Measurements from ENCODE around the gene FCAMR.

The FCAMR gene

DNA sequence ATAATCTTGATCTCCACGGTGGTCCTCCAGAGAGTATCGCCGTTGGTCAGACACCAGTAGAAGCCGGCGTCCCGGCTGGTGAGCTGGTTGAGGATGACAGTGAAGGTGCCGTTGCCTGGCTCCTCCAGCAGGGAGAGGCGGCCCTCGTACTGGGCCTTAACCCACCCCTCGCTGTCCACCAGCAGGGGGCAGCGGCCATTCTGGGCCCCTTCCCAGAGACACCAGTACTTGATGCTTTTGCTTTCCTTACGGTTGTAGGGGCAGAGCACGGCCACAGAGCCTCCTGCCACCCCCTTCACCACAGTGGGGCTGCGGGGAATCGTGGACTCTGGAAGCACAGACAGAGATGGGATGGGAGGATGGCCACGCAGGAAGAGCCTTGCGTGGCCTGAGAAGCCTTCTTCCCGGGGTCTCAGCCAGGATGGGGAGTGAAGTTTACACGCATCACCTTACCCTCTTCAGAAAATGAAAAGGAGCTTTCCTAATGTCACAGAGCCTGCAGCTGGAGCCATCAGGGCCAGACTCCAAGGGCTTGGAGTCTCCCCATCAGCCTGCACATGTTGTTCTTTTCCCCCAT, 34.7 kb downstream of the FCAMR start:
- H3K4me3 ChIP-seq (ENCODE audit: low read depth, low read length) = no peak overlapping the region
- DNase-seq (ENCODE audit: low read depth) = no peak
- TF ChIP-seq, protein P1, sequence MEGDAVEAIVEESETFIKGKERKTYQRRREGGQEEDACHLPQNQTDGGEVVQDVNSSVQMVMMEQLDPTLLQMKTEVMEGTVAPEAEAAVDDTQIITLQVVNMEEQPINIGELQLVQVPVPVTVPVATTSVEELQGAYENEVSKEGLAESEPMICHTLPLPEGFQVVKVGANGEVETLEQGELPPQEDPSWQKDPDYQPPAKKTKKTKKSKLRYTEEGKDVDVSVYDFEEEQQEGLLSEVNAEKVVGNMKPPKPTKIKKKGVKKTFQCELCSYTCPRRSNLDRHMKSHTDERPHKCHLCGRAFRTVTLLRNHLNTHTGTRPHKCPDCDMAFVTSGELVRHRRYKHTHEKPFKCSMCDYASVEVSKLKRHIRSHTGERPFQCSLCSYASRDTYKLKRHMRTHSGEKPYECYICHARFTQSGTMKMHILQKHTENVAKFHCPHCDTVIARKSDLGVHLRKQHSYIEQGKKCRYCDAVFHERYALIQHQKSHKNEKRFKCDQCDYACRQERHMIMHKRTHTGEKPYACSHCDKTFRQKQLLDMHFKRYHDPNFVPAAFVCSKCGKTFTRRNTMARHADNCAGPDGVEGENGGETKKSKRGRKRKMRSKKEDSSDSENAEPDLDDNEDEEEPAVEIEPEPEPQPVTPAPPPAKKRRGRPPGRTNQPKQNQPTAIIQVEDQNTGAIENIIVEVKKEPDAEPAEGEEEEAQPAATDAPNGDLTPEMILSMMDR (IDR thresholded peaks at IDR 0.05; ENCODE audit: low read depth, low read length, missing control alignments) = peak; percentile 35
- in situ Hi-C loops (cut with HindIII; ENCODE audit: low sequenced_read_pairs) = no loop called here

DNA sequence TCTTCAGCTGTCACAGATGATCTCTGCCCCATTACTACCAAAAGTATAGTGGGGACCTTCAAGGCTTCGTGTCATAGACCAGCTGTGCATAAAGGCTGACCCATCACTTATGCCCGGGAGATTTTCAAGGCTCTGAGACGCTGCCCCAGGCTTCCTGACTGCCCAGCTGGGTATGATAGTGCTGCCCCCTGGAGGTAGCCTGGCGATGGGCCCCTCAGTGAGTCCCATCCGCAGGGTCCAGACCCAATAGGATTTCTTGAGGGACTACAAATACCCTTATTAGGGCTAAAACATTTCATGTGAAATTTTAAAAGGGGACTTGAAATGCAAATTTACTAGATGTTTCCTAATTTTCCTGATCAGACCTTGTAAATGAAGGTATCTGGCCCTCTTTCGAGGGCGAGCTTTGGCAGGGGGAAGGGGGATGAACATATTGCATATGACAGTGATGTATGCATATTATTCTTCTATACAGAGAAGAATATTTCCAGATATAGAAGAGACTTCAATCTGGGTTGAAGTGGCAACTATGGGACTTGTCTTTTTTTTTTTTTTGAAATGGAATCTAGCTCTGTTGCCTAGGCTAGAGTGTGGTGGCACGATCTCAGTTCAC, 36.8 kb downstream of the FCAMR start:
- DNase-seq (ENCODE audit: low read depth) = no peak
- in situ Hi-C loops (cut with HindIII; ENCODE audit: low sequenced_read_pairs) = no loop called here

DNA sequence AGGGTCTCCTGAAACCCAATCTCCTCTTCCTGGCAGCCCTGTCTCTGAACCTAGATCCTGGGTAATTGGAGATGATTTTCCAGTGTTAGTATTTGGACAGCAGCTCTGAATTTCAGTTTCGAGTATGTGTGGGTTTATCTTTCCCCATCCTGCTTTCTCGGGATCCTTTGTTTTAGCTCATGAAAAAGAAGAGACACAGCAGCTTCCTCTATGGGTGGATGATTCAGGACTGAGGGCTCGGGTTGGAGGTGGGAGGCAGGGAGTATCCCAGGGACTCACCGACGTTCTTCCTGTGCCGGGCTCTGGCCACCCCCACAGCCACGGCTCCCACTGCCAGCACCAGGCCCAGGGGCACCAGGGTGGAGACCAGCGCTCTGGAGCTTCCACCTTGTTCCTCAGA, 38.1 kb downstream of the FCAMR start:
- in situ Hi-C loops (cut with HindIII; ENCODE audit: low sequenced_read_pairs) = no loop called here
- DNase-seq (ENCODE audit: low read depth) = no peak

More for the DNA sequence above, 36.8 kb downstream of the FCAMR start:
- TF ChIP-seq, protein P1 (IDR thresholded peaks at IDR 0.05; ENCODE audit: low read depth, low read length, missing control alignments) = peak; percentile 37
- H3K4me3 ChIP-seq (ENCODE audit: low read depth, low read length) = no peak overlapping the region

DNA sequence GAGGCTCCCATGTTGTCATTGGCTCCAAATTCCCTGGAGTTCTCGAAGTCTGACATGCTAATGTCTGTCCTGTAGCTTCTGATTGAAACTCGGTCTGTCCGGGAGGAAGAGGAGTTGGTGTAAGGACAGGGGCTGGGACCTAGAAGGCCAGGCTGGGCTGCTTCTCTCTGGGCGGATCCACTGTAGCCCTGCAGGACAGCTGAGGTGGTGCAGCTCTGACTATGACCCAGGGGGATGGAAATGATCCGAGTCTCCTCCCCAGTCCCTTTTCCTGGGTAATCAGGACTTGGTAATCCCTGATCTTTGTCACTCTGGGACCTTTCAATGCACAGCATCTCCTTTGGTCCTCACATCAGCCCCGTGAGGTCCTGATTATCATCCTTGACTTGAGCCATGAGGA, 38.6 kb downstream of the FCAMR start:
- in situ Hi-C loops (cut with HindIII; ENCODE audit: low sequenced_read_pairs) = no loop called here
- TF ChIP-seq, protein P1 (IDR thresholded peaks at IDR 0.05; ENCODE audit: low read depth, low read length, missing control alignments) = peak; percentile 6
- H3K4me3 ChIP-seq (ENCODE audit: low read depth, low read length) = no peak overlapping the region
- no peak for DNase-seq (ENCODE audit: low read depth)

More for the DNA sequence above, 38.1 kb downstream of the FCAMR start:
- TF ChIP-seq, protein P1 (IDR thresholded peaks at IDR 0.05; ENCODE audit: low read depth, low read length, missing control alignments) = no peak
- no peak overlapping the region for H3K4me3 ChIP-seq (ENCODE audit: low read depth, low read length)

DNA sequence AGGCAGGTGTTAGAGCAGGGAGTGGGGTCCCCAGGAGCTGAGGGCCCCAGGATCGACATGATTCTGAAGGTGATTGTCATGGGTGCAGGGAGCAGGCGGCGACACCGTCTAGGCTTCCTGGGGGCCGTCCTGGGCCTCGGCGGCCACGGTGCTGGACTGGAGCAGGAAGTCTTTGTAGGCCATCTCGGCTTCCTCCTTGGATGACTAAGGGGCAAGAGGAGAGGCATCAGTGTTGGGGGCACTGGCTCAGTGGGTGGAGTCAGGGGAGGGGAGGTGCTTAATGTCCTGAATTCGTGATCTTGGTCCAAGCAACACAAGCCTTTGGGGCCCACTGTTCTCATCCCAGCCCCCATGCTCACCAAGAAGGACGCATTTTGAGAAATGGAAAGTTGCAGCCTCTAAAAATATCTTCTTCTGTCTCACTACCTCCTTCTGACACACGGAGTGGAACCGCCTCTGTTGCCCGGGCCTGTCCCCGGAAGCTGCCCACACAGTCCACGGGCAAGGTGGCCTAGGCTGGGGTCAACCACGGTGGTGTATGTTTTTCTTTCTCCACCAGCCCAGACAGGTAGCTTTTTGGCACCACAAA, 40.0 kb downstream of the FCAMR start:
- no peak overlapping the region for H3K4me3 ChIP-seq (ENCODE audit: low read depth, low read length)
- TF ChIP-seq, protein P1 (IDR thresholded peaks at IDR 0.05; ENCODE audit: low read depth, low read length, missing control alignments) = no peak
- no peak for DNase-seq (ENCODE audit: low read depth)
- in situ Hi-C loops (cut with HindIII; ENCODE audit: low sequenced_read_pairs) = no loop called here

DNA sequence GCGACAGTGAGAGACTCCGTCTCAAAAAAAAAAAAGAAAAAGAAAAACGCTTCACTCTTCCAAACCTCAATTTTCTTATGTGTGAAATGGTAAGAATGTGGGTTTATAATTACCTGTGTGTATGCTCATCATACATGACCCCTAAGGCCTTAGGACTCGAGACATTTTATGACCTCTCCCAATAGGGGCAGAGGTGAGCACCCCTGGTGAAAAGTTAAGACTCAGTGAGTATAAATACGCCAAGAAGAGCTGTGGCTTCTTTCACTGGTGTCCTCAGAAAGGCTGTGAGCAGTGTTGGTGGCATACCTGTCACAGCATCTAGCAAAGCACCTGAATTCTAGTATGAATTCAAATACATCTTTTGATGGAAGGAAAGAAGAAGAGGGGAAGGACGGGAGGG, 40.7 kb downstream of the FCAMR start:
- in situ Hi-C loops (cut with HindIII; ENCODE audit: low sequenced_read_pairs) = no loop called here
- TF ChIP-seq, protein P1 (IDR thresholded peaks at IDR 0.05; ENCODE audit: low read depth, low read length, missing control alignments) = no peak
- H3K4me3 ChIP-seq (ENCODE audit: low read depth, low read length) = no peak overlapping the region
- DNase-seq (ENCODE audit: low read depth) = no peak

Measured in astrocyte of the cerebellum (primary cell).